ENCODE results near the gene ST6GALNAC4. TPM values are rescaled to one million over a fixed set of nuclear protein-coding genes. Genes with fewer than 3 reads are reported as not detected.
A peak's percentile ranks its signal among the peaks of the same experiment; 100 is the strongest.

ST6GALNAC4 gene
- total and polyA plus RNA-seq, 2 experiments from 2014 or later: 48.8 to 119 TPM

GRCh38 chr9:127927988-127928675 lies 11.3 kb upstream of the ST6GALNAC4 start:
- no peaks in the 10 kb centered on the region for H3K9me3 ChIP-seq (ENCODE audit: low read depth)
- no peak for TF ChIP-seq CTCF (IDR thresholded peaks at IDR 0.05; ENCODE audit: low read depth, low read length)
- no peaks in the 10 kb centered on the region for H3K36me3 ChIP-seq
- no peak overlapping the region for H3K4me3 ChIP-seq
- peak in 1 of 2 donors; percentile 21 for DNase-seq (ENCODE audit: low read depth in 1 of 2, low spot score in 1 of 2)
- peaks cover 36% of the 10 kb centered on the region for H3K27me3 ChIP-seq
- H3K27ac ChIP-seq: no peak overlapping the region
- H3K4me1 ChIP-seq (ENCODE audit: low read depth): no peaks in the 10 kb centered on the region

DNA sequence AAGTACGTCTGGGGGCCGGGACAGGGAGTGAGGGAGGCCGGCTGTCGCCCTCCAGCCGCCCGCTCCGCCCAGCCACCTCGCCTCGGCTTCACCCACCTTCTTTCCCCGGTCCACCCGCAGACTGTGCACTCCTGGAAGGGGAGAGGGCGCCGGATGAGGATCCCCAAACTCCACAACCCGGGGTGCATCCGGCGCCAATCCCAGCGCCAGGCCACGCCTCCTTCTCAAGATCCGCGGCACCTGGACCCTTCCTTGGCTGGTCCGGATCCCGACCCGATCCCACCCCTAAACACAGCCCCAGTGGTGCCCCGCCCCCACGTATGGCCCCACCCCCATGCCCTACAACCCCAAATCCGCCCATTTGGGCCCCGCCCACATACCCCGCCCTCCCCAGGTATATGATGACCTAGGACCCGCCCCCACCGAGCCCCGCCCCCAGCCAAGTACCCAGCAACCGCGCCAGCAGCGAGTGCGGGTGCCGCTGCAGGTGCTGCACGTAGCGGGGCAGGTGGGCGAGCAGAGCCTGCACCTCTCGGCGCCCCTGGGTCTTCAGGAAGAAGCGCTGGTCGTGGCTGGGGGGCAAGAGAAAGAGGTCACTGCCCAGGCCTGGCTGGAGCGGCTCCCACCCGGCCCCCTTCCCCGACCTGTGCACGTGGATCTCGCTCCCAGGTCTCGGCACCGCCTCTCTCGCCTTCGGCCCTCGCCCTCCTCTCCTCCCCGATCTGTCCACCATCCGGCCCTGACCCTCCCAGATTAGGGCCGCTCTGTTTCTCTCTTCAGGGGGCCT lies 10.6 kb upstream of the ST6GALNAC4 start:
- peaks cover 36% of the 10 kb centered on the region for H3K27me3 ChIP-seq

GRCh38 chr9:127926906-127927200 lies 10.0 kb upstream of the ST6GALNAC4 start:
- Histone ChIP-seq H3K27ac (no peak overlapping the region), H3K27me3 (peaks cover 36% of the 10 kb centered on the region), H3K36me3 (no peaks in the 10 kb centered on the region), H3K4me1 (ENCODE audit: low read depth) (no peaks in the 10 kb centered on the region), H3K9me3 (ENCODE audit: low read depth) (no peaks in the 10 kb centered on the region), H3K4me3 (peak overlapping the region; percentile 14)
- DNase-seq (ENCODE audit: low read depth in 1 of 2, low spot score in 1 of 2): no peak
- TF ChIP-seq CTCF (IDR thresholded peaks at IDR 0.05; ENCODE audit: low read depth, low read length): no peak

More for the DNA sequence above, 10.6 kb upstream of the ST6GALNAC4 start:
- peak in 1 of 2 donors; percentile 18 for DNase-seq (ENCODE audit: low read depth in 1 of 2, low spot score in 1 of 2)
- no peak for TF ChIP-seq CTCF (IDR thresholded peaks at IDR 0.05; ENCODE audit: low read depth, low read length)
- H3K27ac ChIP-seq: no peak overlapping the region
- H3K36me3 ChIP-seq: no peaks in the 10 kb centered on the region
- no peaks in the 10 kb centered on the region for H3K9me3 ChIP-seq (ENCODE audit: low read depth)
- H3K4me1 ChIP-seq (ENCODE audit: low read depth): no peaks in the 10 kb centered on the region
- H3K4me3 ChIP-seq: peak overlapping the region; percentile 14

GRCh38 chr9:127925959-127926905 lies 9.4 kb upstream of the ST6GALNAC4 start:
- no peak overlapping the region for H3K4me3 ChIP-seq
- TF ChIP-seq CTCF (IDR thresholded peaks at IDR 0.05; ENCODE audit: low read depth, low read length): no peak
- no peaks in the 10 kb centered on the region for H3K36me3 ChIP-seq
- H3K9me3 ChIP-seq (ENCODE audit: low read depth): no peaks in the 10 kb centered on the region
- no peak for DNase-seq (ENCODE audit: low read depth in 1 of 2, low spot score in 1 of 2)
- no peak overlapping the region for H3K27ac ChIP-seq
- H3K4me1 ChIP-seq (ENCODE audit: low read depth): no peaks in the 10 kb centered on the region
- H3K27me3 ChIP-seq: peaks cover 36% of the 10 kb centered on the region

- Histone ChIP-seq H3K9me3 (ENCODE audit: low read depth) (no peaks in the 10 kb centered on the region), H3K4me1 (ENCODE audit: low read depth) (no peaks in the 10 kb centered on the region), H3K36me3 (no peaks in the 10 kb centered on the region), H3K27ac (no peak overlapping the region), H3K27me3 (peaks cover 36% of the 10 kb centered on the region), H3K4me3 (no peak overlapping the region)
- no peak for DNase-seq (ENCODE audit: low read depth in 1 of 2, low spot score in 1 of 2)
- TF ChIP-seq CTCF (IDR thresholded peaks at IDR 0.05; ENCODE audit: low read depth, low read length): no peak
Measured at GRCh38 chr9:127924736-127925444, 8.0 kb upstream of the ST6GALNAC4 start.

Measured in cardiac muscle cell (in vitro differentiated cells and primary cell).